Measurements from ENCODE around the gene OR10J4.
"Not testable (repeated sequence)": the region's sequence is repeated elsewhere in the genome, so short reads cannot be mapped to it uniquely, and the experiment has no call there.

OR10J4 gene

GRCh38 chr1:159448181-159448580 lies 16.2 kb downstream of the OR10J4 start:
- ATAC-seq (replicated peaks; ENCODE audit: extremely low read depth, poor library complexity, severe bottlenecking) (no peak), DNase-seq (ENCODE audit: low spot score in 2 of 2) (no peak)
- no peak overlapping the region for H3K4me3 Mint-ChIP-seq
- peaks cover 48% of the 10 kb centered on the region for H3K27me3 Mint-ChIP-seq
- no peaks in the 10 kb centered on the region for H3K36me3 Mint-ChIP-seq (ENCODE audit: insufficient read depth)
- no peaks in the 10 kb centered on the region for H3K4me1 Mint-ChIP-seq
- no peak overlapping the region for H3K27ac Mint-ChIP-seq (ENCODE audit: low read depth)
- peaks cover 5% of the 10 kb centered on the region for H3K9me3 Mint-ChIP-seq

GRCh38 chr1:159449605-159450004 lies 17.6 kb downstream of the OR10J4 start:
- not testable (repeated sequence) for DNase-seq (ENCODE audit: low spot score in 2 of 2); H3K4me3 Mint-ChIP-seq; H3K27ac Mint-ChIP-seq (ENCODE audit: low read depth); ATAC-seq (replicated peaks; ENCODE audit: extremely low read depth, poor library complexity, severe bottlenecking); H3K36me3 Mint-ChIP-seq (ENCODE audit: insufficient read depth); H3K9me3 Mint-ChIP-seq; H3K4me1 Mint-ChIP-seq
- H3K27me3 Mint-ChIP-seq: peaks cover 59% of the 10 kb centered on the region

- DNase-seq (ENCODE audit: low spot score in 2 of 2): no peak
- no peak overlapping the region for H3K27ac Mint-ChIP-seq (ENCODE audit: low read depth)
- H3K27me3 Mint-ChIP-seq: peaks cover 12% of the 10 kb centered on the region
- ATAC-seq (replicated peaks; ENCODE audit: extremely low read depth, poor library complexity, severe bottlenecking): no peak
- peaks cover 1% of the 10 kb centered on the region for H3K36me3 Mint-ChIP-seq (ENCODE audit: insufficient read depth)
- no peaks in the 10 kb centered on the region for H3K4me1 Mint-ChIP-seq
- H3K4me3 Mint-ChIP-seq: no peak overlapping the region
- peaks cover 7% of the 10 kb centered on the region for H3K9me3 Mint-ChIP-seq
Observed at GRCh38 chr1:159459551-159459950, 27.5 kb downstream of the OR10J4 start.

- no peak for DNase-seq (ENCODE audit: low spot score in 2 of 2)
- ATAC-seq (replicated peaks; ENCODE audit: extremely low read depth, poor library complexity, severe bottlenecking): no peak
- H3K9me3 Mint-ChIP-seq: peaks cover 7% of the 10 kb centered on the region
- peaks cover 1% of the 10 kb centered on the region for H3K36me3 Mint-ChIP-seq (ENCODE audit: insufficient read depth)
- peaks cover 52% of the 10 kb centered on the region for H3K27me3 Mint-ChIP-seq
- H3K4me1 Mint-ChIP-seq: no peaks in the 10 kb centered on the region
- no peak overlapping the region for H3K4me3 Mint-ChIP-seq
- no peak overlapping the region for H3K27ac Mint-ChIP-seq (ENCODE audit: low read depth)
Observed at GRCh38 chr1:159465191-159465603, 33.2 kb downstream of the OR10J4 start.

- no peaks in the 10 kb centered on the region for H3K4me1 Mint-ChIP-seq
- peaks cover 64% of the 10 kb centered on the region for H3K27me3 Mint-ChIP-seq
- DNase-seq (ENCODE audit: low spot score in 2 of 2) (no peak), ATAC-seq (replicated peaks; ENCODE audit: extremely low read depth, poor library complexity, severe bottlenecking) (no peak)
- H3K9me3 Mint-ChIP-seq: no peaks in the 10 kb centered on the region
- H3K27ac Mint-ChIP-seq (ENCODE audit: low read depth): no peak overlapping the region
- peaks cover 1% of the 10 kb centered on the region for H3K36me3 Mint-ChIP-seq (ENCODE audit: insufficient read depth)
- no peak overlapping the region for H3K4me3 Mint-ChIP-seq
Observed at GRCh38 chr1:159468321-159468720, 36.3 kb downstream of the OR10J4 start.

GRCh38 chr1:159469921-159470533 lies 38.0 kb downstream of the OR10J4 start:
- H3K27ac Mint-ChIP-seq (ENCODE audit: low read depth): no peak overlapping the region
- ATAC-seq (replicated peaks; ENCODE audit: extremely low read depth, poor library complexity, severe bottlenecking): no peak
- H3K9me3 Mint-ChIP-seq: no peaks in the 10 kb centered on the region
- no peaks in the 10 kb centered on the region for H3K4me1 Mint-ChIP-seq
- H3K27me3 Mint-ChIP-seq: peaks cover 69% of the 10 kb centered on the region
- DNase-seq (ENCODE audit: low spot score in 2 of 2): no peak
- H3K36me3 Mint-ChIP-seq (ENCODE audit: insufficient read depth): no peaks in the 10 kb centered on the region
- no peak overlapping the region for H3K4me3 Mint-ChIP-seq

GRCh38 chr1:159473335-159473734 lies 41.3 kb downstream of the OR10J4 start:
- H3K36me3 Mint-ChIP-seq (ENCODE audit: insufficient read depth): no peaks in the 10 kb centered on the region
- no peak for DNase-seq (ENCODE audit: low spot score in 2 of 2)
- ATAC-seq (replicated peaks; ENCODE audit: extremely low read depth, poor library complexity, severe bottlenecking): no peak
- peaks cover 53% of the 10 kb centered on the region for H3K27me3 Mint-ChIP-seq
- H3K4me1 Mint-ChIP-seq: no peaks in the 10 kb centered on the region
- H3K27ac Mint-ChIP-seq (ENCODE audit: low read depth): no peak overlapping the region
- no peak overlapping the region for H3K4me3 Mint-ChIP-seq
- no peaks in the 10 kb centered on the region for H3K9me3 Mint-ChIP-seq

- Mint-ChIP-seq H3K4me3 (no peak overlapping the region), H3K27me3 (peaks cover 43% of the 10 kb centered on the region), H3K9me3 (no peaks in the 10 kb centered on the region), H3K27ac (ENCODE audit: low read depth) (no peak overlapping the region), H3K36me3 (ENCODE audit: insufficient read depth) (no peaks in the 10 kb centered on the region), H3K4me1 (no peaks in the 10 kb centered on the region)
- ATAC-seq (replicated peaks; ENCODE audit: extremely low read depth, poor library complexity, severe bottlenecking) (no peak), DNase-seq (ENCODE audit: low spot score in 2 of 2) (no peak)
Observed at GRCh38 chr1:159474926-159475325, 42.9 kb downstream of the OR10J4 start.

Data from central memory CD8-positive, alpha-beta T cell (primary cell).